ENCODE data around the gene ADCY9.

Gene ADCY9

DNA sequence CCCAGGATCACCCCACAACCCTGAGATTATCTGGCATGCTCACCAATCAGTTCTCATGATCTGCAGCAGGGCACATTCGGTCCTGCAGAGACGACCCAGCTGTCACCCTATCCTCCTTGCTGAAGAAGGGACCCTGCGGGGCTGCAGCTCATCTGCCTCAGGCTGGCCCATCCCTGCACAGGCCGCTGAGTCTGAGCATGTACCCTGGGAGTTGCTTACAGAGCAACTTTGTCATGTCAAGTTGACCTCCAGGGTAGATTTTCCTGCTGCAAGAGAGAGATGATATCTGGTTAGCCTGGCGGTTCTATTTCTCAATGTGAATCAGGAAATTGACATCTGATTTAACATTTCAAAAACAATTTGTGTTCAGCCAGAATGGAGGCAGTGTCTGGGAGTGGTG is 36.0 kb upstream of the ADCY9 start:
- no peak for DNase-seq (ENCODE audit: low read depth)
- no peak overlapping the region for H3K4me3 ChIP-seq (ENCODE audit: low read length)
- TF ChIP-seq CTCF (conservative IDR thresholded peaks at IDR 0.05; ENCODE audit: low read depth, low read length): no peak

- DNase-seq (ENCODE audit: low read depth): no peak
- H3K4me3 ChIP-seq (ENCODE audit: low read length): no peak overlapping the region
- no peak for TF ChIP-seq CTCF (conservative IDR thresholded peaks at IDR 0.05; ENCODE audit: low read depth, low read length)
These were observed 31.0 kb upstream of the ADCY9 start for GRCh38 chr16:4147236-4147635.

GRCh38 chr16:4142268-4142667 is 26.0 kb upstream of the ADCY9 start:
- TF ChIP-seq CTCF (conservative IDR thresholded peaks at IDR 0.05; ENCODE audit: low read depth, low read length): no peak
- no peak overlapping the region for H3K4me3 ChIP-seq (ENCODE audit: low read length)
- DNase-seq (ENCODE audit: low read depth): no peak

DNA sequence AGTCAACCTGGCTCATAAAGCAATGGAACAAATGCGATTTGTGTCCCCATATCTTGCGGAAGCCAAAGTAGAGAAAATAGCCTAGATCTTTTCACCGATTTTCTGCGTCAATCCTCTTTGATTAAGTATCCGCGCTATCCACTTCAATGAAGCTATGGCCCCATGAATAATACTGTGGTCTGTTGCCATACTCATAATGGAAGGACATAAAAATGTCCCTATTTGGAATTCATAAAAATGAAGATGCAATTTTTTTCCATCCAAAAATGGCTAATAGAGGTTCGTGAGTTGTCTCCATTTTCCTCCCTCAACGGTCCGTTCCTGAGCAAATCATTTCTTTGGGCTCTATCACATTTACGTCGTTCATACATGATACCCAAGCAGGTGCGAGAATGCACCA is 25.4 kb upstream of the ADCY9 start:
- no peak overlapping the region for H3K4me3 ChIP-seq (ENCODE audit: low read length)
- TF ChIP-seq CTCF (conservative IDR thresholded peaks at IDR 0.05; ENCODE audit: low read depth, low read length): no peak
- DNase-seq (ENCODE audit: low read depth): no peak

DNA sequence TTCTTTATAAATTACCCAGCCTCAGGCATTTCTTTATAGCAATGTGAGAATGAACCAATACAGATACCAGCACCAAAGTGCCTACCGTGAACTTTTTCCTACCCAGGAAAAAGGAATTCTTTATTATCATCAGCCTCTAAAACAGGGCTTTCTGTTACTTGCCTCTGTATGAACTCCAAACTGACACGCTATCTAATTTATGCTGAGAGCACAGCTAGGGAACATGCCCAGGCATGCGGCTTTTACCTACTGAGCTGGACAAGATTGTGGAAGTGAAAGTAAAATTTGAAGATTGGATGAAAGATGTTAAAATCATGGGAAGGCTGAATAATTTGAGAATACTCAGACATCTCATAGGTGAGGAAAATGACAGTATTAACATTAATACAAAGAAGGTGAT is 24.4 kb upstream of the ADCY9 start:
- DNase-seq (ENCODE audit: low read depth): no peak
- H3K4me3 ChIP-seq (ENCODE audit: low read length): no peak overlapping the region
- no peak for TF ChIP-seq CTCF (conservative IDR thresholded peaks at IDR 0.05; ENCODE audit: low read depth, low read length)

DNA sequence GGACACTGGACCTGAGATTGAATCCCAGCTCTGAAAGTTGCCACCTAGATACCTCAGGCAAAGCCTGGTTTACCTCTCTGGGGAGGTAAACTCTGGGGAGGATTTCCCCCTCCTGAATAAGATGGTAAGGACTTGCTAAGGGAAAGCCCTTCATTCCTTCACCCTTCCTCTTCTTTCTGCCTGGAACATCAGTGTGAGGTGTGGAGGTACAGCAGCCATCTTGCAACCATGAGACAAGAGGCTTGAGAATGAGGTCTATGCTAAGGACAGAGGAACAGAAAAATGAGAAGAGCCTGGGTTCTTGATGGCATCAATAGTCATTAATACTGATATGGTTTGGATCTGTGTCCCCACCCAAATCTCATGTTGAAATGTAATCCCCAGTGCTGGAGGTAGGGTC is 23.7 kb upstream of the ADCY9 start:
- H3K4me3 ChIP-seq (ENCODE audit: low read length): no peak overlapping the region
- no peak for TF ChIP-seq CTCF (conservative IDR thresholded peaks at IDR 0.05; ENCODE audit: low read depth, low read length)
- DNase-seq (ENCODE audit: low read depth): no peak

DNA sequence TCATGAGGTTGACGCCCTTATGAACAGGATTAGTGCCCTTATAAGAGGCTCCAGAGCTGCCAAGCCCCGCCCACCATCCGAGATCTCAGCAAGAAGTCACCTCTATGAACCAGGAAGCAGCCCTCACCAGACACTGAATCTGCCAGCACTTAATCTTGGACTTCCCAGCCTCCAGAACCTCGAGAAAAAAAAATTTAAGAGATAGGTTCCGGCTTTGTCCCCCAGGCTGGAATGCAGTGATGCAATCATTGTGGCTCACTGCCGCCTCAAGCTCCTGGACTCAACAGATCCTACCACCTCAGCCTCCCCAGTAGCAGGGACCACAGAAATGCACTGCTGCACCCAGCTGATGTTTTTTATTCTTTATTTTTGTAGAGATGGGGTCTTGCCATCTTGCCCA is 22.5 kb upstream of the ADCY9 start:
- DNase-seq (ENCODE audit: low read depth): no peak
- TF ChIP-seq CTCF (conservative IDR thresholded peaks at IDR 0.05; ENCODE audit: low read depth, low read length): no peak
- no peak overlapping the region for H3K4me3 ChIP-seq (ENCODE audit: low read length)
